Suprapubic skin (tissue), 4 donors: ENCODE data around the gene CUL5.

Experiments
- EP300 ChIP-seq: sonication (generic); formaldehyde crosslinking; IDR thresholded peaks from one replicate; pipeline ENCODE4 v1.6.1; 2017; ENCODE audit warnings: antibody characterized with exemption
- POLR2A ChIP-seq, 2 donors: fragments of 450-650 bp; IDR thresholded peaks; one replicate each; pipeline ENCODE4 v1.6.1; 2017; ENCODE audit warnings: antibody characterized with exemption in 2 of 2, mild to moderate bottlenecking in 2 of 2, moderate library complexity in 2 of 2
- POLR2AphosphoS5 ChIP-seq, 3 donors: sonication (generic); formaldehyde crosslinking; IDR thresholded peaks; one replicate each; pipeline ENCODE4 v1.6.1; 2017; ENCODE audit warnings: antibody characterized with exemption in 3 of 3
- TF ChIP-seq, protein P1 (sequence below), 2 donors: fragments of 200-600 bp in 1 of 2; fragments of 450-650 bp in 1 of 2; sonication (generic) in 1 of 2; IDR thresholded peaks; one replicate each; pipeline ENCODE4 v1.5.1; 2016 to 2019; ENCODE audit warnings: antibody characterized with exemption in 2 of 2, mild to moderate bottlenecking in 1 of 2, moderate library complexity in 1 of 2

DNA sequence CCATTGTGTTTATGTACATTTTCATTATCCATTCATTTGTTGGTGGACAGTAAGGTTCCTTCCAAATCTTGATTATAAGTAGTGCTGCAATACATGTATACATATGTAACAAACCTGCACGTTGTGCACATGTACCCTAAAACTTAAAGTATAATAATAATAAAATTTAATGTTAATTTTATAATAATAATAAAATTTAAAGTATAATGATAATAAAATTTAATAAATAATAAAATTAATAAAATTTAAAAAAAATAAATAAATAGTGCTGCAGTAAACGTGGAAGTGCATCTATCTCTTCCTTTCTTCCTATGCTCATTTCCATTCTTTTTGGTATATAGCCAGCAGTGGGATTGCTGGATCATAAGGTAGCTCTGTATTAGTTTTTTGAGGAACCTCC, 54.7 kb downstream of the CUL5 start:
- TF ChIP-seq POLR2AphosphoS5 (IDR thresholded peaks at IDR 0.05) (no peak), POLR2A (IDR thresholded peaks at IDR 0.05) (no peak), EP300 (no peak)
- TF ChIP-seq, protein P1, sequence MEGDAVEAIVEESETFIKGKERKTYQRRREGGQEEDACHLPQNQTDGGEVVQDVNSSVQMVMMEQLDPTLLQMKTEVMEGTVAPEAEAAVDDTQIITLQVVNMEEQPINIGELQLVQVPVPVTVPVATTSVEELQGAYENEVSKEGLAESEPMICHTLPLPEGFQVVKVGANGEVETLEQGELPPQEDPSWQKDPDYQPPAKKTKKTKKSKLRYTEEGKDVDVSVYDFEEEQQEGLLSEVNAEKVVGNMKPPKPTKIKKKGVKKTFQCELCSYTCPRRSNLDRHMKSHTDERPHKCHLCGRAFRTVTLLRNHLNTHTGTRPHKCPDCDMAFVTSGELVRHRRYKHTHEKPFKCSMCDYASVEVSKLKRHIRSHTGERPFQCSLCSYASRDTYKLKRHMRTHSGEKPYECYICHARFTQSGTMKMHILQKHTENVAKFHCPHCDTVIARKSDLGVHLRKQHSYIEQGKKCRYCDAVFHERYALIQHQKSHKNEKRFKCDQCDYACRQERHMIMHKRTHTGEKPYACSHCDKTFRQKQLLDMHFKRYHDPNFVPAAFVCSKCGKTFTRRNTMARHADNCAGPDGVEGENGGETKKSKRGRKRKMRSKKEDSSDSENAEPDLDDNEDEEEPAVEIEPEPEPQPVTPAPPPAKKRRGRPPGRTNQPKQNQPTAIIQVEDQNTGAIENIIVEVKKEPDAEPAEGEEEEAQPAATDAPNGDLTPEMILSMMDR (IDR thresholded peaks at IDR 0.05), result no peak
